22Rv1 (cell line): ENCODE data around the gene TMEM42.

Source experiments
- H3K27ac ChIP-seq: fragments of 450-650 bp; 2 replicates; pipeline ENCODE4 v1.5.1; 2017
- CTCF ChIP-seq: fragments of 450-650 bp; IDR thresholded peaks from 2 replicates; pipeline ENCODE4 v1.5.1; 2017; ENCODE audit warnings: mild to moderate bottlenecking
- ZFX ChIP-seq: fragments of 450-650 bp; IDR thresholded peaks from 2 replicates; pipeline ENCODE4 v1.6.1; 2017; ENCODE audit warnings: antibody characterized with exemption, borderline replicate concordance

The TMEM42 gene

DNA sequence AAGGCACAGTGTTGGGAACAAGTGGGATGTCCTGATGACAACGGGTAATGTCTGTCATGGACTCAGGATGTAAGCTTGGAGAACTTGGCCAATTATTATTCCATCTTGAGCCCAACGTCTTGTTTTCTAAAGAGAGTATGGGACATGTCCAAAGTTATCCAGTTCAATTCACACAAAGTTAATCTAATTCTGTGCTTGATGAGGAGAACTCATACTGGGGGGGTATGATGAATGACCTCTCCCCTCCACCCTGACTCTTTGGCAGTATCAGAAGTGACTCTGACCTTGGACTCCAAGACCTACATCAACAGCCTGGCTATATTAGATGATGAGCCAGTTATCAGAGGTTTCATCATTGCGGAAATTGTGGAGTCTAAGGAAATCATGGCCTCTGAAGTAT is 49.0 kb downstream of the TMEM42 start:
- TF ChIP-seq ZFX (no peak), CTCF (no peak)
- no peak overlapping the region for H3K27ac ChIP-seq

DNA sequence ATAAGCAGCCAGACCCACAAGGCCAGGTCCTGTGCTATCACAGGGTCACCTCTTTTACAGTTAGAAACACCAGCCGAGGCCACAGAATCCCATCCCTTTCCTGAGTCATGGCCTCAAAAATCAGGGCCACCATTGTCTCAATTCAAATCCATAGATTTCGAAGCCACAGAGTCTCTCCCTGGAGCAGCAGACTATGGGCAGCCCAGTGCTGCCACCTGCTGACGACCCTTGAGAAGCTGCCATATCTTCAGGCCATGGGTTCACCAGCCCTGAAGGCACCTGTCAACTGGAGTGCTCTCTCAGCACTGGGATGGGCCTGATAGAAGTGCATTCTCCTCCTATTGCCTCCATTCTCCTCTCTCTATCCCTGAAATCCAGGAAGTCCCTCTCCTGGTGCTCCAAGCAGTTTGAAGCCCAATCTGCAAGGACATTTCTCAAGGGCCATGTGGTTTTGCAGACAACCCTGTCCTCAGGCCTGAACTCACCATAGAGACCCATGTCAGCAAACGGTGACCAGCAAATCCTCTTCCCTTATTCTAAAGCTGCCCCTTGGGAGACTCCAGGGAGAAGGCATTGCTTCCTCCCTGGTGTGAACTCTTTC is 52.3 kb downstream of the TMEM42 start:
- TF ChIP-seq ZFX (no peak), CTCF (peak; percentile 87)
- H3K27ac ChIP-seq = no peak overlapping the region

DNA sequence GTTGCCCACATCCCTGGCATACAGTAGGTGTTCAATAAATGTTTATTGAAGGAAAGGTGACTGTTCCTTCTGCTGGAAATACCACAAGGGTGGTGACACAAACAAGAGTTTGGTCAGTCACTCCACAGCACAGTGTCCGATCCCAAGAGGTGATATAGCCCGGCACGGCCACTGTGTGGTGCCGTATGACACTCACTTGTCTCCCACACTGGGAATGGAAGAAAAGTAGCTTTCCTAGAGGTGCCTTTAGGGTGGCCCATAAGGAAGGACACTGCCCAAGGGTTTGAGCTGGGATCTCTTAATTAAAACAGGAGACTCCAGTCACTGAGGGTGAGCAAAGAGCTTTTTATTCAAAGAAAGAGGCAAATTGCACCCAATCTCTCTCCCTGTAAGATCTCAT is 53.2 kb downstream of the TMEM42 start:
- no peak for TF ChIP-seq ZFX
- no peak for TF ChIP-seq CTCF
- H3K27ac ChIP-seq = no peak overlapping the region
